HCT116 (cell line): ENCODE measurements around the gene STAT2. TPM values are rescaled to one million over a fixed set of nuclear protein-coding genes. Genes with fewer than 3 reads are reported as not detected.

Experiments used
- ATAC-seq: fragments of 200-7000 bp; cut with Tn5 transposase; 2 replicates; pipeline ENCODE4 v1.9.1; 2020; ENCODE audit warnings: mild to moderate bottlenecking, moderate library complexity
- BruUV-seq: library from RNA; stranded (reverse); fragments of 400-500 nt; replicated peaks from 2 replicates; lab custom pipeline; 2021; lab: Mats Ljungman, UMichigan
- CTCF ChIA-PET: fragments of 300-600 bp; sonication (Branson Sonifier 250); formaldehyde crosslinking; loops from one replicate; lab custom pipeline; 2021; ENCODE audit warnings: antibody characterized with exemption; lab: Charles Lee
- POLR2A ChIA-PET: fragments of 300-600, 350-600 bp; sonication (Branson Sonifier 250); formaldehyde crosslinking; loops from one replicate; lab custom pipeline; 2021; ENCODE audit warnings: antibody characterized with exemption; lab: Charles Lee
- RAD21 ChIA-PET, 2 experiments: fragments of 300-600 bp; sonication (Branson Sonifier 250); formaldehyde crosslinking; loops; one replicate each; lab custom pipeline; 2023; ENCODE audit warnings: low total read pairs in 2 of 2; ENCODE audit not compliant: uncharacterized antibody in 2 of 2, unreplicated experiment in 2 of 2, low non-redundant PET in 1 of 2; lab: Charles Lee
- DNase-seq: peaks from one replicate; pipeline ENCODE4 v3.0.0-alpha.2; 2010; ENCODE audit warnings: low read depth, low spot score
- H2AFZ ChIP-seq: fragments of 200-600 bp; shearing (Covaris generic), sonication (generic); 2 replicates; pipeline ENCODE4 v1.6.1; 2017; ENCODE audit warnings: low read depth, mixed run types, mixed read lengths, antibody characterized with exemption, low read length; ENCODE audit not compliant: poor library complexity, severe bottlenecking
- H3K27ac ChIP-seq: 2 replicates; pipeline ENCODE4 v1.5.1; 2012; ENCODE audit warnings: low read depth, low read length
- H3K27me3 ChIP-seq: fragments of 200-600 bp; sonication (generic); 2 replicates; pipeline ENCODE4 v1.6.1; 2016; ENCODE audit warnings: mixed run types, low read length, mixed read lengths; ENCODE audit not compliant: insufficient read depth
- H3K36me3 ChIP-seq, 2 experiments: fragments of 200-500 bp in 1 of 2; fragments of 200-600 bp in 1 of 2; sonication (Bioruptor generic) in 1 of 2; sonication (generic) in 1 of 2; 2 replicates each; pipeline versions ENCODE4 v1.5.1 to v1.6.1; 2014 to 2016; ENCODE audit warnings: low read length in 2 of 2, inconsistent platforms in 1 of 2, mixed read lengths in 1 of 2, mixed run types in 1 of 2; ENCODE audit not compliant: insufficient read depth in 2 of 2, control insufficient read depth in 1 of 2
- H3K4me1 ChIP-seq, 2 experiments: fragments of 200-600 bp in 1 of 2; sonication (generic) in 1 of 2; 2 replicates each; pipeline versions ENCODE4 v1.5.1 to v1.6.1; 2012 to 2017; ENCODE audit warnings: low read length in 2 of 2, inconsistent platforms in 1 of 2, mild to moderate bottlenecking in 1 of 2, mixed read lengths in 1 of 2, mixed run types in 1 of 2, moderate library complexity in 1 of 2; ENCODE audit not compliant: insufficient read depth in 2 of 2, control insufficient read depth in 1 of 2
- H3K4me2 ChIP-seq: fragments of 200-600 bp; sonication (generic); 2 replicates; pipeline ENCODE4 v1.6.1; 2017; ENCODE audit warnings: mixed run types, low read length, mixed read lengths
- H3K4me3 ChIP-seq, 2 experiments: fragments of 200-600 bp in 1 of 2; sonication (generic) in 1 of 2; replicated peaks in 1 of 2; 2 replicates each; pipeline ENCODE4 v1.5.1; 2011 to 2016; ENCODE audit warnings: low read length in 2 of 2, control low read depth in 1 of 2, low read depth in 1 of 2, mild to moderate bottlenecking in 1 of 2, mixed read lengths in 1 of 2, mixed run types in 1 of 2
- H3K79me2 ChIP-seq: fragments of 200-600 bp; sonication (generic); 2 replicates; pipeline ENCODE4 v1.6.1; 2017; ENCODE audit warnings: mild to moderate bottlenecking, mixed run types, low read length, moderate library complexity, mixed read lengths; ENCODE audit not compliant: insufficient read depth
- H3K9ac ChIP-seq: fragments of 200-600 bp; sonication (generic); 2 replicates; pipeline ENCODE4 v1.6.1; 2016; ENCODE audit warnings: low read length, mixed read lengths
- H3K9me2 ChIP-seq: fragments of 200-600 bp; sonication (generic), shearing (Covaris generic); 2 replicates; pipeline ENCODE4 v1.6.1; 2017; ENCODE audit warnings: mixed run types, mild to moderate bottlenecking, moderate library complexity; ENCODE audit not compliant: insufficient read depth
- H3K9me3 ChIP-seq, 2 experiments: fragments of 200-500 bp in 1 of 2; fragments of 200-600 bp in 1 of 2; sonication (Bioruptor generic) in 1 of 2; sonication (generic) in 1 of 2; 2 replicates each; pipeline ENCODE4 v1.6.1; 2014 to 2017; ENCODE audit warnings: low read length in 2 of 2, mixed read lengths in 2 of 2, inconsistent platforms in 1 of 2, low read depth in 1 of 2, mild to moderate bottlenecking in 1 of 2, mixed run types in 1 of 2, moderate library complexity in 1 of 2; ENCODE audit not compliant: control insufficient read depth in 1 of 2, insufficient read depth in 1 of 2
- H4K20me1 ChIP-seq: fragments of 200-600 bp; sonication (generic), shearing (Covaris generic); 2 replicates; pipeline ENCODE4 v1.6.1; 2017; ENCODE audit warnings: mixed run types, mild to moderate bottlenecking, moderate library complexity; ENCODE audit not compliant: insufficient read depth
- CBX3 ChIP-seq: IDR thresholded peaks from 2 replicates; pipeline ENCODE4 v1.6.1; 2012; ENCODE audit warnings: low read depth
- CTCF ChIP-seq, 3 experiments: fragments of 200-600 bp in 1 of 3; sonication (generic) in 1 of 3; IDR thresholded peaks in 2 of 3; conservative IDR thresholded peaks in 1 of 3; 2 replicates each; pipeline ENCODE4 v1.5.1; 2012 to 2017; ENCODE audit warnings: low read depth in 2 of 3, low read length in 2 of 3, antibody characterized with exemption in 1 of 3, borderline replicate concordance in 1 of 3, control low read depth in 1 of 3, mild to moderate bottlenecking in 1 of 3, mixed read lengths in 1 of 3, mixed run types in 1 of 3, moderate library complexity in 1 of 3; ENCODE audit not compliant: insufficient read depth in 1 of 3
- EGR1 ChIP-seq: IDR thresholded peaks from 2 replicates; pipeline ENCODE4 v1.6.1; 2012; ENCODE audit warnings: low read depth
- ELF1 ChIP-seq: IDR thresholded peaks from 2 replicates; pipeline ENCODE4 v1.6.1; 2012; ENCODE audit warnings: low read depth, borderline replicate concordance
- EZH2phosphoT487 ChIP-seq: fragments of 200-600 bp; IDR thresholded peaks from 2 replicates; pipeline ENCODE4 v1.6.1; 2018; ENCODE audit warnings: antibody characterized with exemption, borderline replicate concordance
- JUND ChIP-seq: IDR thresholded peaks from 2 replicates; pipeline ENCODE4 v1.6.1; 2012
- POLR2A ChIP-seq: IDR thresholded peaks from 2 replicates; pipeline ENCODE4 v1.7.0; 2011; ENCODE audit warnings: borderline replicate concordance; ENCODE audit not compliant: insufficient read depth, insufficient read length; ENCODE audit errors: extremely low read depth
- POLR2AphosphoS5 ChIP-seq: IDR thresholded peaks from 2 replicates; pipeline ENCODE4 v1.6.1; 2011; ENCODE audit warnings: mild to moderate bottlenecking, low read depth, low read length, moderate library complexity
- RAD21 ChIP-seq: IDR thresholded peaks from 2 replicates; pipeline ENCODE4 v1.6.1; 2012; ENCODE audit warnings: low read depth, mild to moderate bottlenecking
- SIN3A ChIP-seq: IDR thresholded peaks from 2 replicates; pipeline ENCODE4 v1.6.1; 2012; ENCODE audit warnings: low read depth
- SP1 ChIP-seq: IDR thresholded peaks from 2 replicates; pipeline ENCODE4 v1.6.1; 2012; ENCODE audit warnings: low read depth
- YY1 ChIP-seq: IDR thresholded peaks from 2 replicates; pipeline ENCODE4 v1.6.1; 2011; ENCODE audit warnings: low read length, low read depth, moderate library complexity, mild to moderate bottlenecking; ENCODE audit not compliant: insufficient replicate concordance; ENCODE audit errors: extremely low read depth
- ZFX ChIP-seq: fragments of 450-650 bp; IDR thresholded peaks from 2 replicates; pipeline ENCODE4 v1.6.1; 2017
- ZNF274 ChIP-seq: fragments of 200-500 bp; sonication (Bioruptor generic); IDR thresholded peaks from 2 replicates; pipeline ENCODE4 v1.6.1; 2014; ENCODE audit warnings: mild to moderate bottlenecking, low read depth, low read length, inconsistent platforms
- intact Hi-C: fragments of 100-400 bp; cut with micrococcal nuclease; formaldehyde crosslinking; loops from 2 replicates; pipeline ENCODE4 v1.10.0; 2022
- total RNA-seq: library from RNA; stranded (reverse); gene quantifications from one replicate; pipeline ENCODE4 v1.2.1, GENCODE V29; 2021; ENCODE audit not compliant: unreplicated experiment
- TF ChIP-seq, protein P1 (sequence below): IDR thresholded peaks from 2 replicates; pipeline ENCODE4 v1.6.1; 2012

Gene STAT2
- total RNA-seq, 1 experiment from 2014 or later: 53.1 TPM

DNA sequence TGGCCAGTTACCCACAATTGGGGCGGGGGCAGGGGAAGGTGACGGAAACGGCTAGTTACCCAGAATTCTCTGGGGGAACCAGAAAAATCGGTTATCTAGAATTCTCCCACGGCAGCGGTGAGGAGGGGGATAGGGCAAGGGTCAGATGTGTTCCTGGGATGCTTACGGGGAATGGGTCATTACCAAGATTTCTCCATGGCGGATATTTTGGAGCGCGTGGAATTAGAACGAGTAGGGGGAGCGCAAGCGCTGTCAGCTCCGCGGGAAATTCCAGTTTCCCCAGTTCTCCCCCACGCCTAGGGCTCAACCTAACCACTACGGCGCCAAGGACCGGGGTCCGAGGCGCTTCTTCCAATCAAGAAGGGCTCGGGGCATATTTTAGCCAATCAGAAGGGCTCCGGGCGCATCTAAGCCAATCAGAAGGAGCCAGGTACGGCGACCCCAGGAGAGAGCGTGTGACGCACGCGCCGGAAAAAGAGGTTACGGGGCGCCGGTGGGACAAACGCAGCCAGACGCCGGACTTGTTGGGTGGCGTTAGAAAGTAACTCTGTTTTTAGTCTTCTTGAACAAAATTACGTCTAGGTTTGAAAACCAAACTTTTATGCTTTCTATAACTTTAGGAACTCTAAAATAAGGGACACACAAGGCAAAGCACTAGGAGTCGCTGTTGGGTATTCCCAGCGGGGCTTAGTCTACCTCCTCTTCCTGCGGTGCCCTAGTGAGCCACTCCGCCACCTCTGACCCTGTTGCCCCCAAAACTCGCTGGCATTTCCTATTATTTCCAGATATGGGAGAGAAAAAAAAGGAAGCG, 26.0 kb downstream of the STAT2 start, which contains the start of gene PAN2:
TSS of gene PAN2 (minus strand) at position 322 of the 811 bp plus-strand sequence. CDS start 906 bp downstream, outside the sequence.
- POLR2A ChIA-PET: interaction anchor here (0.7 to 2.3 kb wide), 8 partner anchors 10 to 130 kb away, joined by 3 to 20 read pairs (median 4); partner anchors contain the start of genes CNPY2 and STAT2
- peaks cover 11 to 24% of the 10 kb centered on the region in 2 experiments for H3K4me1 ChIP-seq

More for the DNA sequence above, 26.0 kb downstream of the STAT2 start, which contains the start of gene PAN2:
- DNase-seq (peak; percentile 98), ATAC-seq (peak; percentile 97)
- Histone ChIP-seq H3K4me2 (peak within 1 kb of the TSS; percentile 95), H3K9ac (peak within 1 kb of the TSS; percentile 93), H3K9me2 (no peaks in the 10 kb centered on the region), H2AFZ (peak within 1 kb of the TSS; percentile 3), H3K4me3 (peak within 1 kb of the TSS; percentile 68 to 87), H3K27me3 (no peaks in the 10 kb centered on the region)
- no TSS peak for BruUV-seq
- TF ChIP-seq EZH2phosphoT487 (no peak), CBX3 (peak; percentile 67; the same call in 1 of the 2 replicates), ELF1 (peak; percentile 52; the same call in 1 of the 2 replicates), CTCF (IDR thresholded peaks at IDR 0.05 in 2 of 3, conservative IDR thresholded peaks at IDR 0.05 in 1 of 3; ENCODE audit: borderline replicate concordance in 1 of 3, insufficient read depth in 1 of 3, low read depth in 2 of 3, low read length in 2 of 3) (peak; percentile 13 to 68 (median 54); a peak in 4 of 6 replicates), SIN3A (peak; percentile 78; the same call in 1 of the 2 replicates), ZNF274 (no peak), POLR2A (peak; percentile 82), SP1 (peak; percentile 98), RAD21 (peak; percentile 34; the same call in 1 of the 2 replicates), YY1 (peak; percentile 5), EGR1 (peak; percentile 58), POLR2AphosphoS5 (peak; percentile 86), JUND (no peak; the same call in 1 of the 2 replicates), ZFX (no peak)
- TF ChIP-seq, protein P1, sequence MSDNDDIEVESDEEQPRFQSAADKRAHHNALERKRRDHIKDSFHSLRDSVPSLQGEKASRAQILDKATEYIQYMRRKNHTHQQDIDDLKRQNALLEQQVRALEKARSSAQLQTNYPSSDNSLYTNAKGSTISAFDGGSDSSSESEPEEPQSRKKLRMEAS: peak; percentile 76
- TF ChIP-seq, all 23 proteins: peak for 11
- intact Hi-C loops: loop anchor here (2.0 to 5.0 kb wide), 2 partner anchors 27 to 128 kb away; partner anchors contain the start of gene STAT2
- Histone ChIP-seq H3K9me3 (no peaks in the 10 kb centered on the region), H3K36me3 (no peaks in the 10 kb centered on the region), H4K20me1 (no peaks in the 10 kb centered on the region), H3K79me2 (peaks cover 7% of the 10 kb centered on the region), H3K27ac (peak within 1 kb of the TSS; percentile 66)
- ChIA-PET RAD21 (no interaction called here), CTCF (interaction anchor here (0.8 to 3.1 kb wide), 3 partner anchors 15 to 26 kb away, joined by 4 to 10 read pairs (median 5); partner anchors contain the start of genes CNPY2 and STAT2)
